CD4-positive, alpha-beta T cell treated with Interleukin-6 for 4 hours (primary cell): ENCODE data around the gene DCAF10.
"Not testable (repeated sequence)": the region's sequence is repeated elsewhere in the genome, so short reads cannot be mapped to it uniquely, and the experiment has no call there.

Experiments used
- DNase-seq: peaks from one replicate; pipeline ENCODE4 v3.0.0-alpha.2; 2020; ENCODE audit warnings: mixed read lengths

Gene DCAF10

GRCh38 chr9:37909836-37910235 is 109.2 kb downstream of the DCAF10 start:
- DNase-seq = not testable (repeated sequence)

- DNase-seq = no peak
Measured at GRCh38 chr9:37910271-37910670, 109.7 kb downstream of the DCAF10 start.

GRCh38 chr9:37911271-37911681 is 110.7 kb downstream of the DCAF10 start:
- DNase-seq = no peak

GRCh38 chr9:37913480-37914153 is 113.0 kb downstream of the DCAF10 start:
- DNase-seq = peak; percentile 79

GRCh38 chr9:37914154-37914551 is 113.6 kb downstream of the DCAF10 start:
- no peak for DNase-seq

GRCh38 chr9:37914701-37915358 is 114.2 kb downstream of the DCAF10 start:
- no peak for DNase-seq

- DNase-seq = no peak
Measured at GRCh38 chr9:37915911-37916470, 115.4 kb downstream of the DCAF10 start.

- no peak for DNase-seq
Measured at GRCh38 chr9:37916471-37917312, 116.1 kb downstream of the DCAF10 start.
